AG09309 (cell line): ENCODE measurements around the gene TNKS2.

Experiments
- DNase-seq: peaks from one replicate; pipeline ENCODE4 v3.0.0-alpha.2; 2010; ENCODE audit warnings: low read depth
- H3K4me3 ChIP-seq: 2 replicates; pipeline ENCODE4 v1.5.1; 2011; ENCODE audit warnings: mild to moderate bottlenecking, low read depth, low read length, moderate library complexity; ENCODE audit not compliant: control insufficient read depth
- CTCF ChIP-seq: IDR thresholded peaks from 2 replicates; pipeline ENCODE4 v1.5.1; 2011; ENCODE audit warnings: mild to moderate bottlenecking, low read depth, low read length, inconsistent platforms; ENCODE audit not compliant: insufficient read depth, control insufficient read depth; ENCODE audit errors: missing control alignments

The TNKS2 gene

GRCh38 chr10:91766676-91767075 lies 31.6 kb upstream of the TNKS2 start:
- no peak for DNase-seq
- no peak overlapping the region for H3K4me3 ChIP-seq
- no peak for TF ChIP-seq CTCF

- no peak for DNase-seq
- H3K4me3 ChIP-seq = no peak overlapping the region
- no peak for TF ChIP-seq CTCF
These were observed 30.1 kb upstream of the TNKS2 start for GRCh38 chr10:91768123-91768522.

- no peak for TF ChIP-seq CTCF
- no peak for DNase-seq
- no peak overlapping the region for H3K4me3 ChIP-seq
These were observed 26.3 kb upstream of the TNKS2 start for GRCh38 chr10:91771907-91772306.

GRCh38 chr10:91772461-91772860 lies 25.8 kb upstream of the TNKS2 start:
- no peak for TF ChIP-seq CTCF
- no peak overlapping the region for H3K4me3 ChIP-seq
- no peak for DNase-seq

GRCh38 chr10:91772869-91773268 lies 25.4 kb upstream of the TNKS2 start:
- no peak for DNase-seq
- TF ChIP-seq CTCF = no peak

GRCh38 chr10:91774571-91774970 lies 23.7 kb upstream of the TNKS2 start:
- no peak for TF ChIP-seq CTCF
- no peak for DNase-seq
- no peak overlapping the region for H3K4me3 ChIP-seq

More at GRCh38 chr10:91772869-91773268, 25.4 kb upstream of the TNKS2 start:
- no peak overlapping the region for H3K4me3 ChIP-seq

GRCh38 chr10:91775731-91776130 lies 22.5 kb upstream of the TNKS2 start:
- no peak for DNase-seq
- TF ChIP-seq CTCF = no peak
- no peak overlapping the region for H3K4me3 ChIP-seq
